Mesodermal cell (in vitro differentiated cells): Measurements from ENCODE around the gene CYRIA.

ENCODE experiments used
- H3K27ac ChIP-seq: 2 replicates; pipeline ENCODE4 v1.7.0; 2013; ENCODE audit warnings: mild to moderate bottlenecking, low read depth, low read length, moderate library complexity; ENCODE audit not compliant: severe bottlenecking
- H3K36me3 ChIP-seq: 2 replicates; pipeline ENCODE4 v1.7.1; 2013; ENCODE audit warnings: mild to moderate bottlenecking, low read length, moderate library complexity; ENCODE audit not compliant: control insufficient read depth, insufficient read depth
- H3K4me1 ChIP-seq: one replicate; pipeline ENCODE4 v1.7.1; 2013; ENCODE audit warnings: mild to moderate bottlenecking, low read length; ENCODE audit not compliant: insufficient read depth, control insufficient read depth, poor library complexity, severe bottlenecking
- H3K4me3 ChIP-seq: 2 replicates; pipeline ENCODE4 v1.7.0; 2013; ENCODE audit warnings: low read length, control low read depth, mild to moderate bottlenecking; ENCODE audit not compliant: insufficient read depth, poor library complexity, severe bottlenecking; ENCODE audit errors: extremely low read depth
- H3K9me3 ChIP-seq: 2 replicates; pipeline ENCODE4 v1.7.1; 2013; ENCODE audit warnings: mild to moderate bottlenecking, low read length, moderate library complexity; ENCODE audit not compliant: control insufficient read depth
- WGBS, 2 experiments: methylation state at CpG; one replicate each; pipeline ENCODE4 v1.1.5; 2013; ENCODE audit warnings: missing lambda C conversion rate in 2 of 2; ENCODE audit not compliant: insufficient coverage in 2 of 2; 5-methylcytosine and 5-hydroxymethylcytosine counted together

Gene CYRIA

DNA sequence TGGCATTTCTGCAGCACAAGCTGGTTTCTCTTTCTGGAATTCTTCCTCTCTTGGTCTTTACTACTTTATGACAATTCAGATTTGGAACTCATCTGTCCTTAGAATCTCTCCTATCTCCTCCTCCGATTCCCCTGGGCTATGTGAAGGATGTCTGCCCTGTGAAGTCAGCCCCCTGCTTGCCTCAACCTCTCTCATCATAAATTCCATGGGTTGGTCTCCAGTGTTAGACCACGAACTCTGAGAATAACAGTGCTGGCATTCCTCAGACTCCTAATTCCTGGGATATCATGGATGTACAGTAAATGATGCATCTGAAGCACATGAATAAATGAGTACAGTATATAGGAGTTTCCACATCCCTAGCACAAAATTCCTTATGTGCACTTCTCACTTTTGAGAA is 21.0 kb upstream of the CYRIA start:
- no peaks in the 10 kb centered on the region for H3K36me3 ChIP-seq
- H3K27ac ChIP-seq, result no peak overlapping the region
- 57 to 60% methylated on average over 1 of the region's 2 CpGs for WGBS, 2 experiments
- H3K9me3 ChIP-seq, result no peaks in the 10 kb centered on the region
- H3K4me3 ChIP-seq, result no peak overlapping the region
- H3K4me1 ChIP-seq, result no peaks in the 10 kb centered on the region

- Histone ChIP-seq H3K36me3 (no peaks in the 10 kb centered on the region), H3K9me3 (no peaks in the 10 kb centered on the region), H3K4me1 (no peaks in the 10 kb centered on the region), H3K4me3 (no peak overlapping the region), H3K27ac (no peak overlapping the region)
Observed at GRCh38 chr2:16685340-16685715, 19.7 kb upstream of the CYRIA start.

GRCh38 chr2:16684676-16685339 is 19.2 kb upstream of the CYRIA start:
- H3K4me3 ChIP-seq, result no peak overlapping the region
- 83% methylated on average over 2 of the region's 7 CpGs; no CpG with 5 or more reads in 1 of the 2 experiments for WGBS, 2 experiments
- H3K27ac ChIP-seq, result no peak overlapping the region
- H3K9me3 ChIP-seq, result no peaks in the 10 kb centered on the region
- no peaks in the 10 kb centered on the region for H3K4me1 ChIP-seq
- no peaks in the 10 kb centered on the region for H3K36me3 ChIP-seq

DNA sequence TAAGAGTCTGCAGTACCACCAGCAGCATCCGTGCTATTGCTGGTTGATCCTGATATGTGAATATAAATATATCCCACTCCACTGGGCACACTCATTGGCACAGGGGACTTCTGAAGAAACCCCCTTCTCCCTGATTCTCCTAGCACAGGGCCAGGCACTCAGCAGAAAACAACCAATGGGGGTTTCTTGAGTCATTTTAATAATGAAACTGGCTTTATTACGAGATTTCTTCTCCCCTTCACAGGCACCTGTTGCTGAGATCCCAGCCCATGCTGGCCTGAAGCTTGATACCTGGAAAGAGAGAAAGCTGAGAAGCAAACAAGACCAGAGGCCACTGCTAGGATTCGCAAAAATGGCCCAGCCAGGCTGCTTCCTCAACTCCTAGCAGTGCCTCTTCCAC is 17.9 kb upstream of the CYRIA start:
- no peak overlapping the region for H3K4me3 ChIP-seq
- 78 to 100% methylated on average over 1 of the region's 3 CpGs for WGBS, 2 experiments
- H3K4me1 ChIP-seq, result no peaks in the 10 kb centered on the region
- H3K36me3 ChIP-seq, result no peaks in the 10 kb centered on the region
- no peak overlapping the region for H3K27ac ChIP-seq
- no peaks in the 10 kb centered on the region for H3K9me3 ChIP-seq

GRCh38 chr2:16682431-16683118 is 16.9 kb upstream of the CYRIA start:
- H3K4me3 ChIP-seq, result no peak overlapping the region
- H3K36me3 ChIP-seq, result no peaks in the 10 kb centered on the region
- no peak overlapping the region for H3K27ac ChIP-seq
- no peaks in the 10 kb centered on the region for H3K4me1 ChIP-seq
- 96% methylated on average over 9 of the region's 9 CpGs for WGBS, 2 experiments
- no peaks in the 10 kb centered on the region for H3K9me3 ChIP-seq

DNA sequence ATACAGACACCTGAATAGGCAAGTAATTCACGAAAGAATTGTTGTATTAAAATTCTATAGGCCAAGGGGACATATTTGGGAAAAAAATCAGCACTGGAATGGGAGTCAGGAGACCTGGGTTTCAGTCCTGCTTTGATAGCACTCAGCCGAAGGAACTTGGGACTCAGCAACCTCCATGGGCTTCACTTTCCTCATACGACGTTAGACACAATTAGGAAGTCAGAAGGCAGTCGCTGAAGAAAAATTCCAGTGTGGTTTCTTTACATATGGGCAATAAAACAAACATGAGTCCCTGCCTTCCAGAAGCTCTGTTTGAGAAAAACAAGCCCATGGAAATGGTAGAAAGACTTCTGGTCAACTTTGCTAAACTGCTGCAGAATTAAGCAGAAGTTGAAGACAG is 15.1 kb upstream of the CYRIA start:
- Histone ChIP-seq H3K4me3 (no peak overlapping the region), H3K4me1 (no peaks in the 10 kb centered on the region), H3K36me3 (no peaks in the 10 kb centered on the region), H3K9me3 (no peaks in the 10 kb centered on the region), H3K27ac (no peak overlapping the region)
- WGBS, 2 experiments, result 91 to 99% methylated on average over 4 to 5 of the region's 5 CpGs

DNA sequence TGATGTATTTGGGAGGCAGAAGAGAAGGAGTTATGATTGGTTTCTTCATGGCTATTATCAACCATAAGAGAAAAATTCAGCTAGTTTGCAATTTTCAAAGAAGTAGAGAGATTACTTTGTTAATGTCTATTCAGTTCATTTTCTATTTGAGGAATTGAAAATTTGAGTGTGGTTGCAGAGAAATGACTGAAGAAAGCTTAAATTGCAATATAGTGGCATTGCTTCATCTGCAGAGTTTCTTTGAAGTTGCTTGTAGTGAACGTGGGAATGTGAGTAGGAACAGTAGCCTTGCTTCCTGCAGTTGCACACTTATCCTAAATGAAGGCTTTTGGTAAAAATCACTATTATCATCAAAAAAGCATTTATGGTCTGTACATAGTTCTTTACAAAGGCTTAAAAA is 14.7 kb upstream of the CYRIA start:
- no peaks in the 10 kb centered on the region for H3K9me3 ChIP-seq
- H3K27ac ChIP-seq, result no peak overlapping the region
- H3K36me3 ChIP-seq, result no peaks in the 10 kb centered on the region
- H3K4me1 ChIP-seq, result no peaks in the 10 kb centered on the region
- WGBS, 2 experiments, result no CpG with 5 or more reads among the region's 1 CpG
- H3K4me3 ChIP-seq, result no peak overlapping the region

GRCh38 chr2:16678964-16679363 is 13.3 kb upstream of the CYRIA start:
- Histone ChIP-seq H3K4me1 (no peaks in the 10 kb centered on the region), H3K36me3 (no peaks in the 10 kb centered on the region), H3K9me3 (no peaks in the 10 kb centered on the region), H3K27ac (no peak overlapping the region), H3K4me3 (no peak overlapping the region)
- WGBS, 2 experiments, result 87 to 96% methylated on average over 4 of the region's 4 CpGs

DNA sequence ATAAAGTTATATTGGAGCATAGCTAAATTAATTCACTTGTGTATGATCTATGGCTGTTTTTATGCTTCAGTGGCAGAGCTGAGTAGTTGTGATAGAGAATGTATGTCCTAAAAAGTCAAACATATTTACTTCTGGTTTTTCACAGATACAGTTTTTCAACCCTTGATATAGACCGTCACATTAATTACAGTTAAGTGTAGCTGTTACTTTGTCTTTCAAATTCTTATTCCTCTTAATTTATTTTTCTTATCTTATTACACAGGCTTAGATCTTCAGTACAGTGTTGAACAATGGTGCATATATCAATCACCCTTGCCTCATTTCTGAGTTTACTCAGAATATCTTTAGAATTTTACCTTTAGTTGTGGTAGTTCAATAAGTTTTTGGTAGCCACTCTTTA is 12.2 kb upstream of the CYRIA start:
- Histone ChIP-seq H3K9me3 (no peaks in the 10 kb centered on the region), H3K27ac (no peak overlapping the region), H3K4me3 (no peak overlapping the region), H3K36me3 (no peaks in the 10 kb centered on the region), H3K4me1 (no peaks in the 10 kb centered on the region)
- no CpG with 5 or more reads among the region's 1 CpG for WGBS, 2 experiments

- WGBS, 2 experiments, result 80 to 100% methylated on average over 2 to 3 of the region's 3 CpGs
- Histone ChIP-seq H3K4me1 (no peaks in the 10 kb centered on the region), H3K36me3 (no peaks in the 10 kb centered on the region), H3K4me3 (no peak overlapping the region), H3K9me3 (no peaks in the 10 kb centered on the region), H3K27ac (no peak overlapping the region)
Observed at GRCh38 chr2:16675781-16676180, 10.1 kb upstream of the CYRIA start.

DNA sequence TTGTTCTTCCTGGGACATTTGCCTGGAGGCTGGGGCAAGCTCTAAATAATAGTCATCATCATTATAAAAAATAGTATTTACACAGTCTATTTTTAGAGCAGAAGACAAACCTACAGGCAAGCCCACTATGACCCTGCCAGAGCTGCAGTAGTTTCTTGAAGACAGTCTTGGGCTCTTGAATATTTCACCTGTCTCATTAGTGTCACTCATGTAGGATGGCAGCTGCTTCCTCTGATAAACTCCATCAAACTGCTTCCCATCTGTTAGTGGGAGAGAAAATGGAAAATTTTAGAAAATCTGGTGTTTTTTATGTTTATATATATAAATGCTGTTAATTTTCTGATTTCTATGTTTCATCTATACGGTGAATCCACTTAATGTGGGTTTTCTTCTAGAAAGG is 8.5 kb upstream of the CYRIA start:
- no CpG with 5 or more reads among the region's 1 CpG for WGBS, 2 experiments
- Histone ChIP-seq H3K4me3 (no peak overlapping the region), H3K27ac (no peak overlapping the region), H3K36me3 (no peaks in the 10 kb centered on the region), H3K9me3 (no peaks in the 10 kb centered on the region), H3K4me1 (no peaks in the 10 kb centered on the region)
